SW 1271 (cell line): ENCODE measurements around the gene BBLN.
"Not testable (repeated sequence)": the region's sequence is repeated elsewhere in the genome, so short reads cannot be mapped to it uniquely, and the experiment has no call there.

Source experiments
- DNase-seq, 2 experiments: peaks; one replicate each; lab custom pipeline; 2025; lab: John Stamatoyannopoulos, UW

The BBLN gene

GRCh38 chr9:128159784-128160602 lies at the start of gene BBLN:
BBLN (plus strand) TSS chr9:128160265; CDS start chr9:128160408, 143 bp downstream.
- peak; percentile 78 to 88 for DNase-seq

- not testable (repeated sequence) for DNase-seq
Observed at GRCh38 chr9:128111726-128112125, 48.3 kb upstream of the BBLN start.

DNA sequence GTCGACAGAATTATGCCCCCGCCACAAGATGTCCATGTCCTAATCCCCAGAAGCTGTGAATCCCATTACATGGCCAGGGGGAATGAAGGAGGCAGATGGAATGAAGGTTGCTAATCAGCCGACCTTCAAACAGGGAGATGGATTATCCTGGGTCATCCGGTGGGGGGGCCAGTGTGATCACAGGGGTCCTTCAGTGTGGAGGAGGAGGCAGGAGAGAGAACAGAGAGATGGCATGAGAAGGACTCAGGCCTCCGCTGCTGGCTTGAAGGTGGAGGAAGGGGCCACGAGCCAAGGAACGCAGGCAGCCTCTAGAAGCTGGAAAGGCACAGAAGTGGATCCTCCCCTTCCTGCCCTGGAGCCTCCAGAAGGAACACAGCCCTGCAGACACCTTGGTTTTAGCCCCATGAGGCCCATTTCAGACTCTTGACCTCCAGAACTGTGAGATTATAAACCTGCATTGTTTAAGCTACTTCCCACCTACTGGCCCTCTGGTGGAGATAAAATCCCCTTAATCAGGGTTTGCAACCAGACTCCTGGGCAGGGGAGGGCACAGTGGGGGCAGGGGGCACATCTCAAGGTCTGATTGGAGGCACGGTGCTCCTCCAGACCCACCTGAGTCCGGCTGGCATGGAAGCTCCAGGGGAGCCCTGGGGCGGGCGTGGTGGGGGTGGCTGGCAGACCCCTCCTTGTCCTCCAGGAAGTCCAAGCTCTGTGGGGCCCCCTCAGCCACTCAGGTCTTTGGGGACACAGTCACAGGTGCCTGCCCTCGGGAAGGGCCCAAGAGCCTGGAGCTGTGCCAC lies 46.3 kb upstream of the BBLN start:
- no peak for DNase-seq

DNA sequence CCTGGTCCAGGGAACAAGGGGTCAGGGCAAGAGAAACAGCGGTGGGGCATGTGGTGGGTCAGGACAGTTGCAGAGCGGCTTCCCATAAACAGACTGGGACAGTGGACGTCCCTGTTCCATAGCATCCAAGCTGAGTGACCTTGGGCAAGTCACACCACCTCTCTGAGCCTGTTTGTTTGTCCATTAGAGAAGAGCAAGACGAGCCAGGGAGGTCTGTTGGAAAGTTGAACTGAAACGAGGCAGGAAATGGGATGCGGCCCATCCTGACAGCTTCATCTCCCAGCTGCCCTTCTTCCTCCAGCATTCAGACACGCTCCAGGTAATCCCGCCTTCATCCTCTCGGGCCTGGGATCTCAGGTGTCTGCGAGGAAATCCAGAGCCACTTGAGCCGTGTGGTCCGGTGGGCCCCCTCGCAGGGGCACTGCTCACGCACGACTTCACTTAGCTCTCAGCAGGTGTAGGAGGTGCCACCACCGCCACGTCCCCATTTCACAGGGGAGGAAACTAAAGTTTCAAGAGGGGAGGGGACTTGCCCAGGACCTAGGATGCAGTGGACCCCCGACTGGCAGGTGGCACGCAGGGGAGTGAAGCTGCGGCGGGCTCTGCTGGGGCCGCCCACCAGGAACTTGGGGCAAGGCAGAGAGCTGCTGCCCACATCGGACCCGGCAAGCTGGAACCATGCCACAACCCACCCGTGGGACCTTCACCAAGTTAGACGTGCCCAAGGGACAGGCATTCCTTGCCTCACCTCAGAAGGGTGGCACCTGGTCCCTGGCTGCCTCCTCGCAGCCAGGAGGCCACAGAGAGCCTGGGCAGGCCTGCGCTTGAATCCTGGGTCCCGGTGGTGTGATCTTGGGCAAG lies 45.5 kb upstream of the BBLN start:
- DNase-seq = no peak

- no peak for DNase-seq
Observed at GRCh38 chr9:128115187-128116103, 44.6 kb upstream of the BBLN start.

DNA sequence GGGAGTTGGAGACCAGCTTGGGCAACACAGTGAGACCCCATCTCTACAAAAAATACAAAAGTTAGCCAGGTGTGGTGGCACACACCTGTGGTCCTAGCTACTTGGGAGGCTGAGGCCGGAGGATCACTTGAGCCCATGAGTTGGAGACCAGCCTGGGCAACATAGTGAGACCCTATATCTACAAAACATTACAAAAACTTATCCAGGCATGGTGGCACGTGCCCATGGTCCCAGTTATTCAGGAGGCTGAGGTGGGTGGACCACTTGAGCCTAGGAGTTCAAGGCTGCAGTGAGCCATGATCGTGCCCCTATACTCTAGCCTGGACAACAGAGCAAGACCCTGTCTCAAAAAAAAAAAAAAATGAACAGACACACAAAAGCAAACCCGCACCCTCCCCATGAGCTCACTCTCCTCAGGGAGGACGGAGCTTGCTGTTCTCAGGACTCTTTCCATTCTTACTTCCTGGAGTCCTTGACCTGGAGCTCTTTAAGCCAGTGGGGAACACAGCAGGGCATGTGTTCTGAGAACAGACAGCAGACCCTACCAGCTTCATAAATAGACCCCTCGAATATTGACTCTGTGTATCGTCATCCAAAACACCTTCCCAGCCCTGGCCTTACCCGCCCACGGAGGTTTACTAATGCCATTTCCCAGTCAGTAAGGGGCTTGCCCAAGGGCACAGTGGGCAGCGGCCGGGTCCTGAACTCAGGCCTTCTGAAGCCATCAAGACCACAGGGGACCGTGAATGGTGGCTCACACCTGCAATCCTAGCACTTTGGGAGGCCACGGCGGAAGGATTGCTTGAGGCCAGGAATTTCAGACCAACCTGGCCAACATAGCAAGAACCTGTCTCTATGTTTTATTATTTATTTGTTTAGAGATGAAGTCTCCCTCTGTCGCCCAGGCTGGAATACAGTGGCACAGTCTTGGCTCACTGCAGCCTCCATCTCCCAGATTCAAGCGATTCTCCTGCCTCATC lies 43.7 kb upstream of the BBLN start:
- DNase-seq = no peak

GRCh38 chr9:128117613-128118471 lies 42.2 kb upstream of the BBLN start:
- DNase-seq = peak; percentile 51 to 85

DNA sequence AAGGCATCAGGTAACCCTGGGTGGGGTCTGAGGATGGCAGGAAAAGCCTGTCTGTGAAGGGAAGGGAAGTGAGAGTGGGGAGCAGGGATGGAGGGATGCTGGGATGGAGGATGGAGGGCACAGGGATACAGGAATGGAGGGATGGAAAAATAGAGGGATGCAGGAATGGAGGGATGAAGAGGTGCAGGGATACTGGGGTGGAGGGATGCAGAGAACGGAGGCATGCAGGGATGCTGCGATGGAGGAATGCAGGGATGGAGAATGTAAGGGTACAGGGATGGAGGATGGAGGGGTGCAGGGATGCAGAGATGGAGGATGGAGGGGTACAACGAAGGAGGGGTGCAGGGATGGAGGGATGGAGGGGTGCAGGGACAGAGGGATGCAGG lies 41.6 kb upstream of the BBLN start:
- DNase-seq = no peak

DNA sequence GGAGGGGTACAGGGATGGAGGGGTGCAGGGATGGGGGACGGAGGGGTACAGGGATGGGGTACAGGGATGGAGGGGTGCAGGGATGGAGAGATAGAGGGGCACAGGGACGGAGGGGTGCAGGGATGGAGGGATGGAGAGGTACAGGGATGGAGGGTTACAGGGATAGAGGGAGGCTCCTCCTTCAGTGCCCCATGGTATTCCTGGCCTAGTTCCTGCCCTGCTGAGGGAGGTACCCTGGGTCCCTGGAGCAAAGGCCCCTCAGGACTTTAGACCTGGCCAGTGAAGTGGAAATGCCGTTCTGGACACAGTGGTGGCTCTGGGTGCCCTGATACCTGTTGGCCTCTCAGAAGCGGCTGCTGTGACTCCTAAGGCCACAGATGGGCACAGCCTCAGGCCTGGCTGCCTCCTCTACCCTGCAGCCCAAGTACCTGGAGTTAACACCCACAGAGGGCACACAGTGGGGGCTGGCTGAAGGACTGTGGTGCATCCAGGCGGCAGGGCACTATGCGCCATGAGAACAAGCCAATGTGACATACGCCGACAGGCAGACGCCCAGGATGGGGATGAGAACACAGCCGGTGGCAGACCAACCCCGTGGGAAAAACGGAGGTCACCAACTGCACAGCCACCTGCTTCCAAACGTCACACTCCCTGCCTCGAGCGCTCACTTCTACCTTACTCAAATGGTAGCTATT lies 40.9 kb upstream of the BBLN start:
- DNase-seq = no peak

- no peak for DNase-seq
Observed at GRCh38 chr9:128120061-128120740, 39.9 kb upstream of the BBLN start.

GRCh38 chr9:128120741-128121465 lies 39.2 kb upstream of the BBLN start:
- DNase-seq = no peak

GRCh38 chr9:128121466-128121810 lies 38.6 kb upstream of the BBLN start:
- DNase-seq = no peak

GRCh38 chr9:128121924-128122808 lies 37.9 kb upstream of the BBLN start:
- DNase-seq = no peak

DNA sequence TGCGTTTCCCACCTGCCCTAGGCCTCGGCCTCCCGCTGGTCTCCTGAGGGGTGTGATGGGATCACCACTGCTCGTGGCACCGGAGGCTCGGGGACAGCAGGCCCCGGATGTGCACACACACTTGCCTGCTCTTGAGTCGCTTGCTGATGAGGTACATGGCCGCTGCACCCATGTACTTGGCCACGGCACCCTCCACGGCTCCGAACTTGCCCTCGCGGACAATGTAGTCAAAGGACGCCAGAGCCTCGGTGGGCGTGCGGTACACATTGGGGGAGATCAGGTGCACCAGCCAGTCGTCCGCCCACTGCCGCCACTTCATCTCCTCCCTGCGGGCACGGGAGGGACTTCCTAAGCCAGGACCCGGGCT lies 37.3 kb upstream of the BBLN start:
- no peak for DNase-seq

GRCh38 chr9:128123451-128124080 lies 36.5 kb upstream of the BBLN start:
- DNase-seq = no peak

- no peak for DNase-seq
Observed at GRCh38 chr9:128124451-128124850, 35.6 kb upstream of the BBLN start.
